Esophagus muscularis mucosa (tissue), 4 donors: Measurements from ENCODE around the gene RPS6KA5. TPM values are rescaled to one million over a fixed set of nuclear protein-coding genes. Genes with fewer than 3 reads are reported as not detected.
A peak's percentile ranks its signal among the peaks of the same experiment; 100 is the strongest.

Source experiments
- DNase-seq: peaks from one replicate; pipeline ENCODE4 v3.0.0-alpha.2; 2017; ENCODE audit errors: extremely low spot score
- H3K27ac ChIP-seq, 4 donors: fragments of 200-600 bp; sonication (generic); replicated peaks in 1 of 4; 1 replicate in 3 of 4; 2 replicates in 1 of 4; pipeline ENCODE4 v1.5.1; 2016 to 2019; ENCODE audit warnings: mild to moderate bottlenecking in 1 of 4
- H3K27me3 ChIP-seq, 4 donors: fragments of 200-600 bp; sonication (generic); one replicate each; pipeline versions ENCODE4 v1.5.1 to v1.6.0; 2016 to 2019
- H3K36me3 ChIP-seq, 4 donors: fragments of 200-600 bp; sonication (generic); one replicate each; pipeline ENCODE4 v1.5.1; 2016 to 2019
- H3K4me1 ChIP-seq, 4 donors: fragments of 200-600 bp; sonication (generic); one replicate each; pipeline ENCODE4 v1.5.1; 2016 to 2019
- H3K4me3 ChIP-seq, 4 donors: fragments of 200-600 bp; sonication (generic); 1 replicate in 2 of 4; 2 replicates in 2 of 4; pipeline ENCODE4 v1.5.1; 2016 to 2019; ENCODE audit warnings: mild to moderate bottlenecking in 4 of 4, moderate library complexity in 1 of 4
- H3K9me3 ChIP-seq, 4 donors: fragments of 200-600 bp; sonication (generic); 1 replicate in 3 of 4; 2 replicates in 1 of 4; pipeline ENCODE4 v1.5.1; 2016 to 2019
- EP300 ChIP-seq: sonication (generic); formaldehyde crosslinking; IDR thresholded peaks from one replicate; pipeline ENCODE4 v1.6.1; 2017; ENCODE audit warnings: antibody characterized with exemption
- POLR2A ChIP-seq: fragments of 450-650 bp; IDR thresholded peaks from one replicate; pipeline ENCODE4 v1.6.1; 2017; ENCODE audit warnings: antibody characterized with exemption, moderate library complexity, mild to moderate bottlenecking, low read depth
- POLR2AphosphoS5 ChIP-seq, 2 donors: sonication (generic); formaldehyde crosslinking; IDR thresholded peaks; one replicate each; pipeline ENCODE4 v1.6.1; 2017; ENCODE audit warnings: antibody characterized with exemption in 2 of 2
- WGBS: methylation state at CpG from one replicate; pipeline ENCODE4 v1.1.5; 2018; 5-methylcytosine and 5-hydroxymethylcytosine counted together
- intact Hi-C: fragments of 100-400 bp; cut with DNase I; formaldehyde crosslinking; loops from one replicate; pipeline ENCODE4 v1.15.1; 2023
- total RNA-seq, 4 donors: library from RNA; depleted of rRNA; stranded (reverse); fragments of >200 nt; gene quantifications; one replicate each; pipeline versions ENCODE4 v1.1.0 to v1.2.1, GENCODE V29; 2016
- TF ChIP-seq, protein P1 (sequence below), 3 experiments: fragments of 200-600 bp in 2 of 3; fragments of 450-650 bp in 1 of 3; sonication (generic) in 2 of 3; IDR thresholded peaks; one replicate each; pipeline ENCODE4 v1.5.1; 2017 to 2019; ENCODE audit warnings: antibody characterized with exemption in 3 of 3, mild to moderate bottlenecking in 2 of 3, moderate library complexity in 1 of 3

Gene RPS6KA5
- total RNA-seq, 4 donors from 2014 or later, result 30.8 to 40.6 (median 35.0) TPM

DNA sequence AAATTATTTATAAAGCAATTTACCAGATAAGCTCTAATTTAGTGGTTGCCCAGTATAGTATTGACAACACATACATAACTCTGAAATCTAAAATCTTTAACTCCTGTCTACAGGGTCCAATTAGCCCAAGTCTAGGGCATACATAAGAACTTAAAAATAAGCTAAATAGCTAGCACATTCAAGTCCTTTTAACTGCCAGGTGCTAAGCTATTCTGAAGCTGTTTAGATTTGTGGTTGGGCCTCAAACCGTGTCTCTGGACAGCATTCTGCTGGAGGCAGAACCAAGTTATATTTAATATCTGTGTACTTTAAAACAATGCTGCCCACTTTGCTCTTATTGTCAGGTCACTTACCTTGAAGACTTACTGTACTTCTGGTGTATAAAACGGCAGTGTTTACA is 19.0 kb downstream of the RPS6KA5 start:
- Histone ChIP-seq H3K27ac (peak overlapping the region; percentile 32 to 70 (median 56)), H3K4me1 (peaks cover 5 to 85% (median 59%) of the 10 kb centered on the region in 4 donors), H3K4me3 (no peak overlapping the region), H3K9me3 (no peaks in the 10 kb centered on the region), H3K27me3 (no peaks in the 10 kb centered on the region), H3K36me3 (no peaks in the 10 kb centered on the region)
- intact Hi-C loops, result no loop called here
- 25% methylated on average over 2 of the region's 2 CpGs for WGBS
- no peak for TF ChIP-seq EP300
- TF ChIP-seq POLR2AphosphoS5 (IDR thresholded peaks at IDR 0.05), result no peak
- TF ChIP-seq POLR2A, result no peak
- TF ChIP-seq, protein P1, sequence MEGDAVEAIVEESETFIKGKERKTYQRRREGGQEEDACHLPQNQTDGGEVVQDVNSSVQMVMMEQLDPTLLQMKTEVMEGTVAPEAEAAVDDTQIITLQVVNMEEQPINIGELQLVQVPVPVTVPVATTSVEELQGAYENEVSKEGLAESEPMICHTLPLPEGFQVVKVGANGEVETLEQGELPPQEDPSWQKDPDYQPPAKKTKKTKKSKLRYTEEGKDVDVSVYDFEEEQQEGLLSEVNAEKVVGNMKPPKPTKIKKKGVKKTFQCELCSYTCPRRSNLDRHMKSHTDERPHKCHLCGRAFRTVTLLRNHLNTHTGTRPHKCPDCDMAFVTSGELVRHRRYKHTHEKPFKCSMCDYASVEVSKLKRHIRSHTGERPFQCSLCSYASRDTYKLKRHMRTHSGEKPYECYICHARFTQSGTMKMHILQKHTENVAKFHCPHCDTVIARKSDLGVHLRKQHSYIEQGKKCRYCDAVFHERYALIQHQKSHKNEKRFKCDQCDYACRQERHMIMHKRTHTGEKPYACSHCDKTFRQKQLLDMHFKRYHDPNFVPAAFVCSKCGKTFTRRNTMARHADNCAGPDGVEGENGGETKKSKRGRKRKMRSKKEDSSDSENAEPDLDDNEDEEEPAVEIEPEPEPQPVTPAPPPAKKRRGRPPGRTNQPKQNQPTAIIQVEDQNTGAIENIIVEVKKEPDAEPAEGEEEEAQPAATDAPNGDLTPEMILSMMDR (IDR thresholded peaks at IDR 0.05), result no peak
- no peak for DNase-seq

DNA sequence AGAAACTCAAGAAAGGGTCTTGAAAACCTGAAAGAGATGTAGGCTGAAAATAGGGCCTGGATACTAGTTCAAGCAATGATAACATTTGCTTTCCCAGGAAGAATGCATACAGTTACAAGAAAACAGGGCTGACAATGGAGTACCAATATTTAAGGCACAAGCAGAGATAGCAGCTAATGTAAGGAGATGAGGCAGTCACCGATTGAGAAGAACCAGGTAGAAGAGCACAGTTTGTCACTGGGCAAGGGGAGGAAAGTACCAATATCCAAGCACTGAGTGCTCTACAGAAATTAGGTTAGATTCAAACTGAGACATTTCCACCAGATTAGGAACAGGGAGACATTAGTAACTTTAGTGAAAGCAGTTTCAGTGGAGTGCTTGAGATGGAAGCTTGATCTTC is 19.9 kb downstream of the RPS6KA5 start:
- H3K27me3 ChIP-seq, result no peaks in the 10 kb centered on the region
- TF ChIP-seq POLR2AphosphoS5 (IDR thresholded peaks at IDR 0.05) (no peak), EP300 (no peak), POLR2A (no peak)
- TF ChIP-seq, protein P1 (IDR thresholded peaks at IDR 0.05), result no peak
- no peak overlapping the region for H3K4me3 ChIP-seq
- H3K9me3 ChIP-seq, result no peaks in the 10 kb centered on the region
- intact Hi-C loops, result no loop called here
- H3K4me1 ChIP-seq, result peaks cover 5 to 85% (median 54%) of the 10 kb centered on the region in 4 donors
- H3K27ac ChIP-seq, result peak overlapping the region; percentile 5 to 70 (median 50)
- H3K36me3 ChIP-seq, result no peaks in the 10 kb centered on the region
- DNase-seq, result no peak
- 82% methylated on average over 1 of the region's 1 CpG for WGBS

GRCh38 chr14:91038439-91038838 is 22.0 kb downstream of the RPS6KA5 start:
- H3K36me3 ChIP-seq, result no peaks in the 10 kb centered on the region
- H3K4me1 ChIP-seq, result peaks cover 5 to 79% (median 52%) of the 10 kb centered on the region in 4 donors
- no peak overlapping the region for H3K4me3 ChIP-seq
- H3K27ac ChIP-seq, result peak overlapping the region in 1 of 4 donors; percentile 31
- intact Hi-C loops, result no loop called here
- no peak for TF ChIP-seq POLR2A
- no peak for TF ChIP-seq EP300
- TF ChIP-seq POLR2AphosphoS5 (IDR thresholded peaks at IDR 0.05), result no peak
- TF ChIP-seq, protein P1 (IDR thresholded peaks at IDR 0.05), result no peak
- H3K9me3 ChIP-seq, result no peaks in the 10 kb centered on the region
- no peaks in the 10 kb centered on the region for H3K27me3 ChIP-seq
- DNase-seq, result no peak
- WGBS, result 100% methylated on average over 1 of the region's 1 CpG

DNA sequence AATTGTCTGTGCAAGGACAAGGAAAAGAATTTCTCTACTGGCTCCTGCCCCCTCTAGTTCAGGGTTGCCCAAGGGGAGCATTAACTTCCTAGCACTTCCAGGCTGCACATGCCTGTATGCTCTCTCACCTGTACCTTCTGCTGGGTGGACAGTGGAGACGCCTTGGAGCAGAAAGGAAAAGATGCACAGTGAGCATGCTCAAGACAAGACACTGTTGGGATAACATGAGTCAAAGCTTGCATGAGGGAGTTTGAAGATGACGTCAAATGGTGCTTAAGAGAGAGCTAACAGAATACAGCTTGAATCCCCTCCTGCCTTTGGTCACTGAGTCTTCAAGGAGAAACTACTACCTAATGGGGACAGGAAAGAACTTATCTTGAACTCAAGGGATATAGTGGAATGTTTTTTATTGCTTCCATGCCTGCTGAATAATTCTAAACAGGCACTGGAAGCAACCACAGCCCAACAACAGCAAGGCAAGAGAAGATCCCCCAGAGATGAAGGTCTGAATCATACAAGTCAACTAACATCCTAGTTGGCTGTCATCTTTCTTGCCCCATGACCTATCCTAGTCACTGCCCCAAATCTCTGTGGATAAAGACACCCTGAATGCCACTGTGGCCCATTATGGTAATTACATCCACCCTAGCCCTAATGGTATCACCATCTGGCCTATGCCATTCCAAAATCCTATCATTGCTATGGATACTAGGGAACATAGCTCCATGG is 23.5 kb downstream of the RPS6KA5 start:
- Histone ChIP-seq H3K27ac (peak overlapping the region in 1 of 4 donors; percentile 25), H3K36me3 (no peaks in the 10 kb centered on the region), H3K9me3 (no peaks in the 10 kb centered on the region), H3K4me3 (no peak overlapping the region), H3K4me1 (peaks cover 0 to 74% (median 51%) of the 10 kb centered on the region in 4 donors), H3K27me3 (no peaks in the 10 kb centered on the region)
- DNase-seq, result no peak
- no peak for TF ChIP-seq POLR2AphosphoS5 (IDR thresholded peaks at IDR 0.05)
- TF ChIP-seq POLR2A, result no peak
- TF ChIP-seq EP300, result no peak
- TF ChIP-seq, protein P1 (IDR thresholded peaks at IDR 0.05), result no peak
- 89% methylated on average over 2 of the region's 2 CpGs for WGBS
- intact Hi-C loops, result no loop called here
